Measurements from ENCODE around the gene NUTM2E. TPM values are rescaled to one million over a fixed set of nuclear protein-coding genes. Genes with fewer than 3 reads are reported as not detected.

NUTM2E gene
- total RNA-seq, 5 donors from 2014 or later (not counting 1 experiment from before 2014, with no cell fraction given): 0.10 to 1.3 (median 0.71) TPM; not detected in 1

Other genes with a start within 250 kb of the NUTM2E start
- gene SFTPA1, start 215.8 kb upstream of the NUTM2E start, total RNA-seq: 1 to 10 TPM in 3 of 5 donors, not detected in 2; 6.4 to 9.6 (median 8.4) TPM
- 1 to 10 TPM; 1.4 to 2.5 (median 1.6) TPM for gene NUTM2B, start 123.5 kb upstream of the NUTM2E start, total RNA-seq
- 1 to 10 TPM in 1 of 5 donors, under 1 TPM in 2, not detected in 2; 0.79 to 1.1 (median 0.85) TPM for gene SFTPD, start 122.4 kb downstream of the NUTM2E start, total RNA-seq

All from T-cell (primary cell).